ENCODE data around the gene SPP1.
"Not testable (repeated sequence)": the region's sequence is repeated elsewhere in the genome, so short reads cannot be mapped to it uniquely, and the experiment has no call there.

Gene SPP1

GRCh38 chr4:87939978-87940690 is 35.4 kb upstream of the SPP1 start:
- H3K4me1 ChIP-seq (ENCODE audit: control insufficient read depth, low read length) = no peaks in the 10 kb centered on the region
- H3K36me3 ChIP-seq (ENCODE audit: control insufficient read depth, low read length) = no peaks in the 10 kb centered on the region
- TF ChIP-seq EZH2phosphoT487 (IDR thresholded peaks at IDR 0.05; ENCODE audit: borderline replicate concordance, low read length) = no peak
- TF ChIP-seq, protein P1, sequence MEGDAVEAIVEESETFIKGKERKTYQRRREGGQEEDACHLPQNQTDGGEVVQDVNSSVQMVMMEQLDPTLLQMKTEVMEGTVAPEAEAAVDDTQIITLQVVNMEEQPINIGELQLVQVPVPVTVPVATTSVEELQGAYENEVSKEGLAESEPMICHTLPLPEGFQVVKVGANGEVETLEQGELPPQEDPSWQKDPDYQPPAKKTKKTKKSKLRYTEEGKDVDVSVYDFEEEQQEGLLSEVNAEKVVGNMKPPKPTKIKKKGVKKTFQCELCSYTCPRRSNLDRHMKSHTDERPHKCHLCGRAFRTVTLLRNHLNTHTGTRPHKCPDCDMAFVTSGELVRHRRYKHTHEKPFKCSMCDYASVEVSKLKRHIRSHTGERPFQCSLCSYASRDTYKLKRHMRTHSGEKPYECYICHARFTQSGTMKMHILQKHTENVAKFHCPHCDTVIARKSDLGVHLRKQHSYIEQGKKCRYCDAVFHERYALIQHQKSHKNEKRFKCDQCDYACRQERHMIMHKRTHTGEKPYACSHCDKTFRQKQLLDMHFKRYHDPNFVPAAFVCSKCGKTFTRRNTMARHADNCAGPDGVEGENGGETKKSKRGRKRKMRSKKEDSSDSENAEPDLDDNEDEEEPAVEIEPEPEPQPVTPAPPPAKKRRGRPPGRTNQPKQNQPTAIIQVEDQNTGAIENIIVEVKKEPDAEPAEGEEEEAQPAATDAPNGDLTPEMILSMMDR (IDR thresholded peaks at IDR 0.05; ENCODE audit: low read depth, low read length, poor library complexity, severe bottlenecking) = no peak
- no peak overlapping the region for H3K27ac ChIP-seq (ENCODE audit: low read depth, low read length)
- no peaks in the 10 kb centered on the region for H3K9me3 ChIP-seq (ENCODE audit: control insufficient read depth, insufficient read depth, low read length)
- H3K79me2 ChIP-seq (ENCODE audit: control insufficient read depth, low read length) = no peaks in the 10 kb centered on the region
- H3K27me3 ChIP-seq (ENCODE audit: control insufficient read depth, low read length) = no peaks in the 10 kb centered on the region
- H3K4me2 ChIP-seq (ENCODE audit: low read length) = no peak overlapping the region
- no peaks in the 10 kb centered on the region for H4K20me1 ChIP-seq (ENCODE audit: control insufficient read depth, insufficient read depth, low read depth, low read length)
- no peak overlapping the region for H3K4me3 ChIP-seq (ENCODE audit: low read length)
- H3F3A ChIP-seq (ENCODE audit: control insufficient read depth, insufficient read depth) = no peaks in the 10 kb centered on the region
- no peaks in the 10 kb centered on the region for H3K9me2 ChIP-seq (replicated peaks; ENCODE audit: control insufficient read depth, low read length)

DNA sequence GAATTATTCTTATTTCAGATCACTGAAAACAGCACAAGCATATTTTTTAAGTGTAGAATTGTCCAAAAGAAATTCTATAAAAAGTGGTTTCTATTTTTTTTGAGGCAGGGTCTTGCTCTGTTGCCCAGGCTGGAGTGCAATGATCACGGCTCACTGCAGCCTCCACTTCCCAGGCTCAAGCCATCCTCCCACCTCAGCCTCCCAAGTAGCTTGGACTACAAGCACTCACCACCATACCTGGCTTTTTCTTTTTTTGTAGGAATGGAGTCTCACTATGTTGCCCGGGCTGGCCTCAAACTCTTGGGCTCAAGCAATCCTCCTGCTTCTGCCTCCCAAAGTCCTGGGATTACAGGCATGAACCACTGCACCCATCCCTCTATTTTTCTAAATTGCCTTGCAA is 34.7 kb upstream of the SPP1 start:
- not testable (repeated sequence) for H3K4me1 ChIP-seq (ENCODE audit: control insufficient read depth, low read length); H3K4me2 ChIP-seq (ENCODE audit: low read length); H3K27me3 ChIP-seq (ENCODE audit: control insufficient read depth, low read length); H3K36me3 ChIP-seq (ENCODE audit: control insufficient read depth, low read length); H3K9me3 ChIP-seq (ENCODE audit: control insufficient read depth, insufficient read depth, low read length); H3F3A ChIP-seq (ENCODE audit: control insufficient read depth, insufficient read depth); H4K20me1 ChIP-seq (ENCODE audit: control insufficient read depth, insufficient read depth, low read depth, low read length); H3K4me3 ChIP-seq (ENCODE audit: low read length); H3K79me2 ChIP-seq (ENCODE audit: control insufficient read depth, low read length); H3K9me2 ChIP-seq (replicated peaks; ENCODE audit: control insufficient read depth, low read length); H3K27ac ChIP-seq (ENCODE audit: low read depth, low read length)

- no peaks in the 10 kb centered on the region for H3K27me3 ChIP-seq (ENCODE audit: control insufficient read depth, low read length)
- no peaks in the 10 kb centered on the region for H3K79me2 ChIP-seq (ENCODE audit: control insufficient read depth, low read length)
- no peaks in the 10 kb centered on the region for H3K4me1 ChIP-seq (ENCODE audit: control insufficient read depth, low read length)
- no peaks in the 10 kb centered on the region for H3K36me3 ChIP-seq (ENCODE audit: control insufficient read depth, low read length)
- no peaks in the 10 kb centered on the region for H3F3A ChIP-seq (ENCODE audit: control insufficient read depth, insufficient read depth)
- TF ChIP-seq, protein P1 (IDR thresholded peaks at IDR 0.05; ENCODE audit: low read depth, low read length, poor library complexity, severe bottlenecking) = no peak
- no peak for TF ChIP-seq EZH2phosphoT487 (IDR thresholded peaks at IDR 0.05; ENCODE audit: borderline replicate concordance, low read length)
- no peaks in the 10 kb centered on the region for H3K9me2 ChIP-seq (replicated peaks; ENCODE audit: control insufficient read depth, low read length)
- H4K20me1 ChIP-seq (ENCODE audit: control insufficient read depth, insufficient read depth, low read depth, low read length) = no peaks in the 10 kb centered on the region
- H3K4me2 ChIP-seq (ENCODE audit: low read length) = no peak overlapping the region
- H3K4me3 ChIP-seq (ENCODE audit: low read length) = no peak overlapping the region
- no peaks in the 10 kb centered on the region for H3K9me3 ChIP-seq (ENCODE audit: control insufficient read depth, insufficient read depth, low read length)
- H3K27ac ChIP-seq (ENCODE audit: low read depth, low read length) = no peak overlapping the region
Observed at GRCh38 chr4:87941537-87942392, 33.7 kb upstream of the SPP1 start.

- no peaks in the 10 kb centered on the region for H3K4me1 ChIP-seq (ENCODE audit: control insufficient read depth, low read length)
- no peaks in the 10 kb centered on the region for H4K20me1 ChIP-seq (ENCODE audit: control insufficient read depth, insufficient read depth, low read depth, low read length)
- no peak overlapping the region for H3K4me2 ChIP-seq (ENCODE audit: low read length)
- no peak overlapping the region for H3K4me3 ChIP-seq (ENCODE audit: low read length)
- H3K27me3 ChIP-seq (ENCODE audit: control insufficient read depth, low read length) = no peaks in the 10 kb centered on the region
- no peaks in the 10 kb centered on the region for H3K36me3 ChIP-seq (ENCODE audit: control insufficient read depth, low read length)
- no peaks in the 10 kb centered on the region for H3K79me2 ChIP-seq (ENCODE audit: control insufficient read depth, low read length)
- no peaks in the 10 kb centered on the region for H3F3A ChIP-seq (ENCODE audit: control insufficient read depth, insufficient read depth)
- H3K9me3 ChIP-seq (ENCODE audit: control insufficient read depth, insufficient read depth, low read length) = no peaks in the 10 kb centered on the region
- H3K9me2 ChIP-seq (replicated peaks; ENCODE audit: control insufficient read depth, low read length) = no peaks in the 10 kb centered on the region
- H3K27ac ChIP-seq (ENCODE audit: low read depth, low read length) = no peak overlapping the region
- TF ChIP-seq EZH2phosphoT487 (IDR thresholded peaks at IDR 0.05; ENCODE audit: borderline replicate concordance, low read length) = no peak
- TF ChIP-seq, protein P1 (IDR thresholded peaks at IDR 0.05; ENCODE audit: low read depth, low read length, poor library complexity, severe bottlenecking) = no peak
Observed at GRCh38 chr4:87943660-87944149, 31.8 kb upstream of the SPP1 start.
